Uterus (tissue), 2 donors: ENCODE data around the gene TUSC2.

Source experiments
- POLR2A ChIP-seq, 2 donors: fragments of 450-650 bp; IDR thresholded peaks; one replicate each; pipeline ENCODE4 v1.6.1; 2016; ENCODE audit warnings: antibody characterized with exemption in 2 of 2, mild to moderate bottlenecking in 1 of 2, moderate library complexity in 1 of 2
- TF ChIP-seq, protein P1 (sequence below), 4 experiments: fragments of 200-600 bp in 2 of 4; fragments of 450-650 bp in 2 of 4; sonication (generic) in 2 of 4; IDR thresholded peaks; one replicate each; pipeline ENCODE4 v1.5.1; 2016 to 2019; ENCODE audit warnings: antibody characterized with exemption in 4 of 4, mild to moderate bottlenecking in 2 of 4, moderate library complexity in 1 of 4

DNA sequence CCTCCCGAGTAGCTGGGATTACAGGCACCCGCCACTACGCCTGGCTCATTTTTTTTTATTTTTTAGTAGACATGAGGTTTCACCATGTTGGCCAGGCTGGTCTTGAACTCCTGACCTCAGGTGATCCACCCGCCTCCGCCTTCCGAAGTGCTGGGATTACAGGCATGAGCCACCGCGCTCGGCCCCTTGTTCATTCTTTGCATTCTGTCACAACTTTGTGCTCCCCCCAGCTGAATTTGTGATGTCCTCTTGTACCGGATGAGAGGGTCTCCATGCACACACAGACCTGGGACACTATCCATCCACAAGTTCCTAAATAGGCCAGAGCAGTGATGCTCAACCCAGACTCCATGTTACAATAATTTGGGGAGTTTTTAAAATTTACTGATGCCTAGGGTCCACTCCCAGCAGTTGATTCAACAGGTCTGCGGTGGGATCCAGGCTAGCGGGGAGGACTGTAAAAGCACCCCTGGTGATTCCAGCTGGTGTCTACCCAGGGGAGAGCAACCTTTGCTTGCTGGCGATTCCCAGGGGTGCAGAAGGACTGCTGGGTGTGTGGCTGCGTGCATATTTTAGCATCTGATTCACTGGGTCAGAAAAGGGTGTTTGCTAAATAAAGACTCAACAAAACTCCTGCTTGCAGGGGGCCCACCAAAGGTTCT, 11.6 kb upstream of the TUSC2 start:
- no peak for TF ChIP-seq POLR2A (IDR thresholded peaks at IDR 0.05)
- TF ChIP-seq, protein P1, sequence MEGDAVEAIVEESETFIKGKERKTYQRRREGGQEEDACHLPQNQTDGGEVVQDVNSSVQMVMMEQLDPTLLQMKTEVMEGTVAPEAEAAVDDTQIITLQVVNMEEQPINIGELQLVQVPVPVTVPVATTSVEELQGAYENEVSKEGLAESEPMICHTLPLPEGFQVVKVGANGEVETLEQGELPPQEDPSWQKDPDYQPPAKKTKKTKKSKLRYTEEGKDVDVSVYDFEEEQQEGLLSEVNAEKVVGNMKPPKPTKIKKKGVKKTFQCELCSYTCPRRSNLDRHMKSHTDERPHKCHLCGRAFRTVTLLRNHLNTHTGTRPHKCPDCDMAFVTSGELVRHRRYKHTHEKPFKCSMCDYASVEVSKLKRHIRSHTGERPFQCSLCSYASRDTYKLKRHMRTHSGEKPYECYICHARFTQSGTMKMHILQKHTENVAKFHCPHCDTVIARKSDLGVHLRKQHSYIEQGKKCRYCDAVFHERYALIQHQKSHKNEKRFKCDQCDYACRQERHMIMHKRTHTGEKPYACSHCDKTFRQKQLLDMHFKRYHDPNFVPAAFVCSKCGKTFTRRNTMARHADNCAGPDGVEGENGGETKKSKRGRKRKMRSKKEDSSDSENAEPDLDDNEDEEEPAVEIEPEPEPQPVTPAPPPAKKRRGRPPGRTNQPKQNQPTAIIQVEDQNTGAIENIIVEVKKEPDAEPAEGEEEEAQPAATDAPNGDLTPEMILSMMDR (IDR thresholded peaks at IDR 0.05) = no peak
